ENCODE results near the gene TRAPPC1.

TRAPPC1 gene

DNA sequence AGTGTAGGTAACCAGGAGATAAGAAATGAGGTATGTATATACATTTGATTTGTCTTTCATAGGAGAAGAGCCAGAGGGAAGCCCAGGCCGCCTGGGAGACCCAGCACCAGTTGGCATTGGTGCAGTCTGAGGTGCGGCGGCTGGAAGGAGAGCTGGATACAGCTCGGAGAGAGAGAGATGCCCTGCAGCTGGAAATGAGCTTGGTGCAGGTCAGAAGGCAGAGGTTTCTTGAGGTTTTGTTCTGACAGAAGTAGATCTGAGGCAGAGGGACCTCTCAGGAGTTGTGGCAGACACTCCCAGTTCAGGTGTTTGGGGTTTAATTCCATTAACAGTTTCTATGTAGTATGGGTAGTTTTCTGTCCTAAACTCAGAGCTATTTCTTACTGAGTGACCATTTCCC, 8.3 kb upstream of the TRAPPC1 start:
- no peak for DNase-seq

DNA sequence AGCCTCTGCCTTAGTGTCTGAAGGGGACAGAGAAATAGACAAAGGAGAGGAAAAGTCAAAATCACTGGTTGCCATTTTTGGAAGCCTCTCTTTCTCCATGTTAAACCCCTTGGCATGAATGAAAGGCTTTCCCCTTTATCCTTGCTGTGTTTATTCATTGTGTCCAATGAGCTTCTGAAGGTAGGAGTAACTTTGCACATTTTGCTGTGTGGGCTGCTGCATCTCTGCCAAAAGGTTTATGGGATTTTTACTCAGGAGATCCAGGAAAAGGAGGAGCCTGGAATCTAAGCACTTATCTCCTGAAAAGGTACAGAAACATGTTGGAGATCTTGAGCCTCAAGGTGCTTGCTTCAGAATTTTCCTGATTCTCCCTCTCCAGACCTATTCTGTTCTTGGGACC, 4.1 kb upstream of the TRAPPC1 start:
- no peak for DNase-seq

DNA sequence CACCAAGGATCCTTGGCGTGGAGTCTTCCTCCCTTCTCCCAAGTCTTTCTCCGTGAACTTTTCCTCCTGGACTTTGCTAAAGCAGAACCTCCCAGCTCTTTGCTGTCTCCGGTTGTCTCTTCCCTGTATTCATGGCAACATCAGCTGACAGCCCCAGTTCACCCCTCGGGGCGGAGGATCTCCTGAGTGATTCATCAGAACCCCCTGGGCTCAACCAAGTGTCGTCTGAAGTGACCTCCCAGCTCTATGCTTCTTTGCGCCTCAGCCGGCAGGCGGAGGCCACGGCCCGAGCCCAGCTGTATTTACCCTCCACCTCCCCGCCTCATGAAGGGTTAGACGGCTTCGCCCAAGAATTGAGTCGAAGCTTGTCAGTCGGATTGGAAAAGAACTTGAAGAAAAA, 1.2 kb upstream of the TRAPPC1 start:
- peak; percentile 68 for DNase-seq

DNA sequence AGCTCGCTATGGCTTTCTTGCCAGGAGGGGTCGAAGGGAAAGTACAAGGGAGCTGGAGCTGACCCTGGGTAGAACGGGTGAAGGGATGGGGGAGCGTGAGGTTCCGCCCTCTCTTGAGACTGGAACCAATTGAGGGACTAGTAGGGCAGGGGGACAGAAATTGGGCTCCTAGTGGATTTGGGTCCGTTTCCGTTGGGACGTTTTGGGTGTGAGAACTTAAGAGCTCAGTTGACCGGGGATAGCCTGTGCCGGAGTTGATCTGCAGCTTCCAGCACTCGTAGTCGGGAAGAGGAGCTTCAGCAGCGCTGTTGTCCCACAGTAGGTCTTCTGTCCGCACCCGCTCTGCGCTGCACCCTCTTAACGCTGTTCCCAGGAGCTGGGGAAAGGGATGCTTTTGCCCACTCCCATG, 741 bp upstream of the TRAPPC1 start:
- peak; percentile 23 for DNase-seq

DNA sequence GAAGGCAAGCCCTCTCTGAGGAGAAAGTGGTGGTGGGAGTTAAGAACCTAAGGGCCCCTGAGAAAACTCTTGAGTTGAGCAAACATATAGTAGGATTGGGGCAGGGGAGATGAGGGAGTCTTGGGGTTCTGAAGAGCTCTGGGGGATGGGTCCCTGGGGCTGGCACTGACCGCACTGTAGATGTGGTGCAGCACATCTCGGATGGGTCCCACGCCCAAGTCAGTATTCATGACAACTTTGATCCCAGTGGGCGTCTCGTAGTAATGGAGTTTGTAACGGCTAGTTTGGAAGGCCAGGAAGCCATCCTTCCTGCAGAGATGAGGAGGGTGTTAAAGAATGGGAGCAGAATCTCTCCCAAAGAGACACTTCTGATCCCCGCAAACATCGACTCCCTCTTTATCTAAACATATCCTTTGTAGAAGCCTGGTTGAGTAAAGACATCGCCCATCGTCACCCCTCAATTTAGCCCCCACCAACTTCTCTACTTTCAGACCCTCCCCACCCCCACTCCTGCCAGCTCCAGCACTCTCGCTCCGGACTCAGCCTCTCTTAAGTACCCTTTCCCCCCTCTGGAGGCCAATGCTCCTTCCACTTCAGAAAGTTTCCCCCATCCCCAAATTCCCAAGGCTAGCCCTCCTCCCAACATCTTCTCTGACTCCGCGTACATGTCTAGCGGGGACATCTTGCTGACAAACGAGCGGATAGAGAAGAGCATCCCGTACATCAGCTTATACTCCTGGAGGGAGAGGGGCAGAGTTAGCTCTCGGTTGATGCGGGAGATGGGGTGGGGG, 710 bp downstream of the TRAPPC1 start:
- no peak for DNase-seq

DNA sequence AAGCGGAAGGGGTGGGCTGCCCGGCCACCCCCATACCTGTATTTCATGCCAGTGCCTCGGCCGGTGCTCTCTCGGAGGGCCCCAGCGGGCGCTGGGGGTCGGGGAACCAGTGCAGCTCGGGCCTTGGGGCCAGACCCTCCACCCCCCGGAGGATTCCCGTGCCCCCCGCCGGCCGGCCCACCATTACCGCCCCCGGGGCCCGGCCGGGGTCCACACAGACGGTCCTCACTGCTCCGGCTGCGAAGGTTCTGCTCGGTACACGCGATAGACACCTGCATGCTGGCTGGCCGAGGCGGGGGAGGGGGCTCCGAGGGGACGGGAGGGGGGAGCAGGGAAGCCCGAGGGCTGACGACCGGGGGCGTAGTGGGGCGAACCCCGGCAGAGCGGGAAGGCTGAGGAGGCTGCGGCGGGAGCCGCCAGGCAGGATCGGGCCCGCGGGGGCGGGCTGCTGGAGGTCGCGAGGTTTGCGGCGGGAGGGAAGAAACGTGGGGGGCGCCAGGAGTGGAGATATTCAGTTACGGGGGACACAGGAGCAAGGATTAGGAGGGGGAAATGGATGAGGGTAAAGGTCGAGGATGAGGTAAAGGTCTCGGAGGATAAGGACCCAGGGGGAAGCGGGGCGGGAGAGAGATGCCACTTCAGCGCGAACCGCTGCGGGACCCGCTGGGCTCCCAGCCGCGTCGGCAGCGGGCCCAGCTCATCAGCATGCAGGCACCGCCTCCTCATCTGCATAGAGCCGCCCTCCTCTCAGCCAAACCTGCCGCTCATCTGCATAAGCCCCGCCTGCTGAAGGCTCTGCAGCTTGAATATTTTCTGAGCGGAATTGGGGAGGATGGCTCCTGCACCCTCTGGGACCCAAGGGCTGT, 2.4 kb downstream of the TRAPPC1 start, which contains the start of gene KCNAB3:
KCNAB3 (minus strand) TSS at position 699 of the 866 bp plus-strand sequence; CDS start at position 278, 421 bp downstream.
- DNase-seq, result peak; percentile 79

DNA sequence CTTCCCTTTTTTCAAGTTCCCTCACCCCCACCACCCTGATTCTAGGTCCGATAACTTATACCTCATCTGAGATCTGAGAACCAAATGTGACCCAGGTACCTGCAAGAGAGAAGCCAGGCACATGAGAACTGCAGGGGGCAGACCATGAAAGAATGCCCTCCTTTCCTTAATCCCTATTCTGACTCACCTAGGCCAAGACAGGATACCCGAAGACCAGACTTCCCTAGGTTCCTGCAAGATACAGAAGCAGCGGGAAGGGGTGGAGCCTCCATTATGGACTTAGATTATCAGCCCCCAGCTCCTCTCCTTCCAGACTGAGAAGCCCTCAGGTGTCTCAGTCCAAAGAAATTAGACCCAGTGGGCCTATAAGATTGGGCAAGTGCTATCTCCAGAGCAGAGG, 4.2 kb downstream of the TRAPPC1 start:
- no peak for DNase-seq

DNA sequence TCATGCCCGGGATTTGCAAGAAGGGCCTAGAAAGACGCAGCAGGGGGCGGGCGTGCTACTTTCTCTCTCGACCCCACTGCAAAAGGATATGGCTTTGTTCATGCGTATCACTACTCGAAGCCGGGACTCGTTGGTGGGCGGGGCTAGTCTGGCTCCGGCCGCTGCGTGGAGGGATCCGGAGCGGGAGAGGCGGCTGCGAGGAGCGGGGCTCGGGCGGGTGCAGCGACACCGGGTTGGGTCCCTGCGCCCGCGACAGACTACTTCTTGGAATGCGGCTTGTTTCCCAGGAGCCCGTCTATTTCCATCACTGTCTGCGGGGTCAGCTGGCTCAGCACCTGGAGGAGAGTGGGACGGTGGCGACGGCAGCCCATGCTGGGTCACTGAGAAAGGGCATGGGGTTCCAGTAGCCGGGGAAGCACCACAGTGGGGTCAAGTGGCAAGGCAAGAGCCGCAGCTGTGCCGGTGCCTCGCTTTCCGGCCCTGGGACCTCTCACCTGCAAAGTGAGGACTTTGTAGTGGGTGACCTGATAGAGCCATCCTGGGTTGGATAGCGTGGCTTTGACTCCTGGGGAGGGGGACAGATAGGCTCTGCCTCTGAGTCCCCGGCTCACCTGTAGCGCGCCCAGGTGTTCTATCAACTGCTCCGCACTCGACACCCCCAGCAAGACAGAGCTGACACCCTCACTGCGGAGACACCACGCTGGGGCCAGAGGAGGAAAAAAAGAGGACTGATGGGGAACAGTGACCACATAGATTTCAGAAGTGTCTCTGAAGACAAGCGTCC, 8.7 kb downstream of the TRAPPC1 start:
- DNase-seq, result peak; percentile 85

DNA sequence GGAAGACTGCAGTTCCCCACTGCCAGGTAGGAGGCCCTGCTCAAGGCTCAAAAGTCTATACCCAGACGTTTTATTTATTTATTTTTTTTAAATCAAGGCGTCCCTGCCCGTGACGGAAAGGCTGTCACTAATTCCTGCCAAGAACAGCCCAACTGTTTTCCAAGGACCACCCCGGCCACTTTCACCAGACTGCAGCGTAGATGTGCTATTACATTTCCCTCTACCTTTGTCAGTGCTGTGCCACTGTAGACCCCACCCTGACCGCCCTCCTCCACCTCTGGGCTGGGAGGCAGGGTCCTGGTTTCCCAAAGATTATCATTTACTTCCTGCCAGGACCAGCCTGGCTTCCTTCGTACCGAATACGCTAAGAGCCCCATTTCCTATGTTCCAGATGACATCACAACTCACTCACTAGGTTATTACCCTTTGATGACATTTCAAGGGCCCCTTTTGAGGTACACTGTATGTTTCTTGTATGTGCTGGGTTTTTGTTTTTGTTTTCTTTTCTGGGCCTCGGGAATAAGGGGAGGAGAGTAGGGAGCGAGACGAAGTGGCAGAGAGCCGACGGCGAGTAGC, 9.4 kb downstream of the TRAPPC1 start:
- no peak for DNase-seq

DNA sequence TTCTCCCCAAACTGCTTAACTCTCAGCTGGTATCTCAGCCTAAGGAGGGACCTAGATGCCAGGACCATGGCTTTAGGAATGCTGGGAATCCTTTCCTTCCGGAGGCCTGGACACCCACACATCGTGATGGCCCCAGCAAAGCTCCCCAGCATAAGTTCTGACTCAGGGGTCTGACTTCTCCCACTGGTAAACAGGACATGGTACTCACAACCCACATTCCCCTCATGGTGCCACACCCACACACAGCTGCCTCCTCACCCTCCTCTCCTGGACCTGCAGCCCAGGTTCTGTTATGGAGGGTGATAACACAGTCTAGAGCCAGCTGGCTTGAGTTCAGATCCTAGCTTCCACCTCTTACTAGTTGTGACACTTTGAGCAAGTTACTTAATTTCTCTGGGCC, 14.9 kb downstream of the TRAPPC1 start:
- peak; percentile 46 for DNase-seq

DNA sequence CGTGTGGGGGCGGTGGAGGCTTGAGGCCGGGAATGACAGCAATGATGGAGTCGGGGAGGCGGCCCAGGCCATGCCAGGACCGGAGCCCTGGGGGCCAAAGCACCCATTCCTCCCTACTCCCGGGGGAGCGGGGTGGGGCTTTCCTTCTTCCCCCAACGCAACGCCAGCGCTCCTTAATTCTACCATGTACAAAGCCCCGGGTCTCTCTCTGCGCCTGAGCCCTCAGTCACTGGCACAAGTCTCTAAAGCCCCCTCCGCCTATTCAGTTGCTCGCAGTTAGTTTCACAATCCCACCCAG, 15.4 kb downstream of the TRAPPC1 start:
- DNase-seq, result no peak

DNA sequence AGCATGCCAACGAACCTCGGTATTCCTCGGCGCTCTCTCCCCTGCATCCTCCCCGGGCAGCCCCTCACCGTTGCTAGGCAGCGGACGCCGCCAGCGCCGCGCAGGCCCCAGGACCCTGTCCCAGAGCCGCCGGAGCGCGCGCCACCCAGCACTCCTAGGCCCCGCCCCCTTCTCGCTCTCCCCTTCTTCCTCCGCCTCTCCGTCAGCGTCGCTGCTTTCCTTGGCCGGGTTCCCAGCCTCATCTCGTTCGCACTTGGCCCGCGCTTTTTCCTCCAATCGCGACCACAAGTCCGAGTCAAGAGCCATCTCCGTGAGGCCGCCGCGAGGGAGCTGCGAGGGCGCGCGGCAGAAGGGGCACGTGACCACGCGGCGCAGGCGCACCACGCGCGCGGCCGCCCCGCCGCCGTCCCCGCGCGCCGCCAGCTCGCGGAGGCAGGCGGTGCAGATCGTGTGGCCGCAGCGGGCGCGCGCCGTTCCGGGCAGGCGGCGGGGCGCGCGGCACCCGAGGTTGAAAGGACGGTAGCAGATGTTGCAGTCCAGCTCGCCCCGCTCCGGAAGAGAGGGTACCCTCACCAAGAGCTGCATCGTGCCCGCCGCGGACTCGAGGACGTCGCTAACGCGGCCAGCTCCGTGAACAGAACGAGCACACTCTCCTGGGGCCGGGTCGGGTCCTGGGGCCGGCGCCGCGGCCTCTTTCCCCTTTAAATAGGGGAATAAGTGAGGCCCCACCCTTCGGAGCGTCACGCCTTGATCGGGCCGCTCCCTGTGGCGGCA, 15.9 kb downstream of the TRAPPC1 start, which contains the start of gene RNF227:
RNF227 (minus strand) TSS at position 679 of the 774 bp plus-strand sequence; CDS start at position 585, 94 bp downstream.
- DNase-seq, result peak; percentile 98

DNA sequence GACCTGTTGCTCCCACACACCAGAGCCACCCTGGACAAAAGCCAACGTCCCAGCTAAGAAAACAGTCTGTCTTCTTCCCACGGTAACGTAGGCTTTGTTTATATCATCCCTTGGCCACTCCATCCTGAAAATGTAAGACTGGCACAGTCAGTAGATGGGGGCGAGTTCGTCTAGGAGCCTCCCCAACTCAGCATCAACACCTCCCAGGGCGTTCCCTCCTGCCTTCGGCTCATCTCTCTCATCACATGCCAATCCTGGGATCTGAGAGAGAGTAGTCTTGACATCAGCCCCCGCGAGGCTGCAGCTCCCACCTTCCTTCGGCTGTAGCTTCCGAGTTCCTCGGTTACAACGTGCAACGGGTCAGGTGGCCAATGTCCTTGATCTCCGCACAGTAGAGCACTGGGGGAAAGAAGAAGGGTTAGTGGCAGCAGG, 16.6 kb downstream of the TRAPPC1 start:
- DNase-seq, result no peak

DNA sequence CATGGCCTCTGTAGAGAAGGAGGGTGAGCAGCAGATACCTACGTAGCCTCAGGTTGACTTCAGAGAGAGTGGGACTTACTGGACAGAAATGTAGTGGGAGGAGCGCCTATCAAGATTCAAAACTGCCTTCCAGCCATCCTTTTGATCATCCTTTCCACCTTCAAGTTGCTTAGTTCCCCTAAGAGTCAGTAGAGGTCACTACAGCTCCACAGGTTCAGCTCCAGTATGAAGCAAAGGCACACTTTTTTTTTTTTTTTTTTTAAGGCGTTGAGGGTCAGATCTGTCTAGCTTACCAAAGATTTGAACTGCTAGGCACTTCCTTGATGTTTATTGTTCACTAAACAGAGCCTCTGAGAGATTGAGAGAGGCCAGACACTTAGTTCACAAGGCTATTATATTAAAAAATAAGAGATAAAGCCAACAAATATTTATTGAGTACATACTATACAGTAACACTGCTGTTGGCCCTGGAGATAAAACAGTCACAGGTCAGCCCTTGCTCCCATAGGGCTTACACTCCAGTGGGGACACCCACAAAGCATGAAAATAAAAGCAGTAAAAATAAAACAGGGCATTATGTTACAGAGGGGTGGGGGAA, 18.7 kb downstream of the TRAPPC1 start:
- peak; percentile 76 for DNase-seq

DNA sequence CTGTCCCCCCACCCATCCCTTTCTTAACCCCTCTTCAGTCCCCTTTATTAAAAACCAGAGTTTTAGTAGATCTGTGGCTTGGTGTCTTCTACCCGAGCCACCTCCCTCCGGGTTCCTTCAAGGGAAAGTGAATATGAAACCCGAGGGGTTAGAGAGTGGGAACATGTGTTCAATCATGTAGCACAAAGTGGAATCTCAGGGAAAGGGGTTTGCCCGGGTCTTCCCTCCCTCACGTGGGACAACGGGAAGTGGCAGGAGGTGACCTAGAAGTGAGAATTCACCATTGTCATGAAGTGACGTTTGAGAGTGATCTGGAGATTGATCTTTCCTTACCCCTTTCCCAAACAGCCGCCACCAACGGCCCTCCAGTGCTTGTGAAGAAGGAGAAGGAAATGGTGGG, 20.6 kb downstream of the TRAPPC1 start:
- no peak for DNase-seq

DNA sequence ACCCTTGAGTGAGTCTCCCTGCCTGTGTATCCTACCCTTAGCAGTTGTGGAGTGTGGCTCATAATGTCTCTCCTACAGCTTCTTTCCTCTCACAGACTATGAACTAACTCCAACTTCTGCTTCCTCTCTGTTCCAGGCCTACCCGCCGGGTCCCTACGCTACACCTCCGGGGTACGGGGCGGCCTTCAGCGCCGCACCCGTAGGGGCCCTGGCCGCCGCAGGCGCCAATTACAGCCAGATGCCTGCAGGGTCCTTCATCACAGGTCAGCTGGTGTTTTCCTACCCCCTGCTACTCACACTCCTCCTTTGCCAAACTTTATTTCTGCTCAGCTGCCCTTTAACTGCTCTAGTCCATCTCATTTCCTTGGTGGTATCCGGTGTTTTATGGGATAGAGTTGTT, 21.0 kb downstream of the TRAPPC1 start:
- DNase-seq, result no peak

DNA sequence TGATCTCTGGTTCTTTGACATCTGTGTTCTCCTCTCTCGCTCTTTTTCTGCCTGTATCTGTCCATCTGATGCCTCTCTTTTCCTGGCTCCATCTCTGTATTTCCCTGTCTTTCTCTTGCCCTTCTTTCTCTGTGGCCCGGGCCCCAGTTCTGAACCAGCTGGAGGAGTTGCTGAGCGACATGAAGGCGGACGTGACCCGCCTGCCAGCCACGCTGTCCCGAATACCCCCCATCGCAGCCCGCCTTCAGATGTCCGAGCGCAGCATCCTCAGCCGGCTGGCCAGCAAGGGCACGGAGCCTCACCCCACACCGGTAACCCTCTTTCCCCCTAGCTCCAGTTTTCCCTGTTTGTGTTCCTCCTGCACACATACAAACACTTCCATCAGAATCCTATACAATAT, 21.5 kb downstream of the TRAPPC1 start:
- DNase-seq, result no peak

DNA sequence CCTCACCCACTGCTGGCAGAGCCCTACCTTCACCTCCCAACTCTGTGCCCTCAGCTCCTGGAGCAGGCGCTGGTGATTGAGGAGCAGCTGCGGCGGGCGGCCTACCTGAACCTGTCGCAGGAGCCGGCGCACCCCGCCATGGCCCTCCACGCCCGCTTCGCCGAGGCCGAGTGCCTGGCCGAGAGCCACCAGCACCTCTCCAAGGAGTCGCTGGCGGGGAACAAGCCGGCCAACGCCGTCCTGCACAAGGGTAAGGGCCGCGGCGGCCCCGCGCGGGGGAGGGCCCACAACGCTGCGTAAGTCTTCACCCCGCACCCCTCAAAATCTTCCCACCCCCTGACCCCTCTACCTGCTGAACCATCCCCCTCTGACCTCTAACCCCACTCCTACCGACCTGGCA, 22.7 kb downstream of the TRAPPC1 start:
- DNase-seq, result no peak

DNA sequence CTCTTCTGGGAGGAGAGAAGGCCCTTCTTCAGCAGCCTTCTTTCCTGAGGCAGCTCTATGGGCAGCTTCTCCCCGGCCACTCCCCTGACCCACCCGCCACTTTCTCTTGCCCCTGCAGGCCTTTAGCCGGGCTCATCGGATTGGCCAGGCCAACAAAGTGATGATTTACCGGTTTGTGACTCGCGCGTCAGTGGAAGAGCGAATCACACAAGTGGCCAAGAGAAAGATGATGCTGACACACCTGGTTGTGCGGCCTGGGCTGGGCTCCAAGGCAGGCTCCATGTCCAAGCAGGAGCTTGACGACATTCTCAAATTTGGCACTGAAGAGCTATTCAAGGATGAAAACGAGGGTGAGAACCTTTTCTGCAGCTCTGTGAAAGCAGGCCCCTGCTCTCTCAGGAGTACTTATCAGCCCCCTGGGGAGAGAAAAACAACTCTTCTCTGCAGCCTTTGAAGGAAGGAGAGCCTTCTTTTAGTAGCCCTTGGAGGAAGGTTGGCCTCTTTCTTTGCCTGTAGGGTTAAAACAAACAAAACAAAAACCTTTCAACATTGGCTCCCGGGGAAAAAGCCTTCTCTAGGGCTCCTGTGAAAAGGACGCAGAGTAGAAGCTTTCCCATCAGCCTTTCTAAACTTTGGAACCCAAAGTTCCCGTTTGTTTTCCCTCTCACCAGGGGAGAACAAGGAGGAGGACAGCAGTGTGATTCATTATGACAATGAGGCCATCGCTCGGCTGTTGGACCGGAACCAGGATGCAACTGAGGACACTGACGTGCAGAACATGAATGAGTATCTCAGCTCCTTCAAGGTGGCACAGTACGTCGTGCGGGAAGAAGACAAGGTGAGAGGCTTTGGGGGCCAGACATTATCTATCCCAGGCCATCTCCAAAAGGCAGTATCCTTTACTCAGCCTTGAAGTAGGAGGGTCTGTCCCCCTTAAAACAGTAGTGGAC, 28.3 kb downstream of the TRAPPC1 start:
- no peak for DNase-seq

DNA sequence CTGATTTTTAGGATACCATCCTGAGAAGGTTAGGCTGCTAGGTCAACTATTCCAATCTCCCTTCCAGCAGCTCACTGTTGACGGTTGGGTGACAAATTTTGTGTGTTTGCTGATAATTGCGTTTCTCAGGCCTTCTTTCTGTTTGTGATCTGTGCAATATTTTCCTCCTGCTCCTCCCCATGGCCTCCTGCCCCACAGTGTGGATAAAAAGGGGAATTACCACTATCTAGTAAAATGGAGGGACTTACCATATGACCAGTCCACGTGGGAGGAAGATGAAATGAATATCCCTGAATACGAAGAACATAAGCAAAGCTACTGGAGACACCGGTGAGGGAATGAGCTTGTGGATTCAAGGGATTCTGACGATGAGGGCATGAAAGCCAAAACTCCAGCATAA, 34.0 kb downstream of the TRAPPC1 start:
- DNase-seq, result peak; percentile 55

Measured in fibroblast of skin of right biceps (primary cell).